ENCODE measurements around the gene KBTBD8.

Gene KBTBD8

GRCh38 chr3:66998113-66998903 is at the start of gene KBTBD8:
Gene KBTBD8 (plus strand): TSS chr3:66998307. CDS start chr3:66998356, 49 bp downstream.
- peak; percentile 95 for DNase-seq (ENCODE audit: low spot score)
- no peak for TF ChIP-seq CTCF (IDR thresholded peaks at IDR 0.05; ENCODE audit: extremely low read depth, missing control alignments)

GRCh38 chr3:66948838-66949237 is 49.3 kb upstream of the KBTBD8 start:
- no peak for DNase-seq (ENCODE audit: low spot score)
- no peak for TF ChIP-seq CTCF (IDR thresholded peaks at IDR 0.05; ENCODE audit: extremely low read depth, missing control alignments)

- no peak for TF ChIP-seq CTCF (IDR thresholded peaks at IDR 0.05; ENCODE audit: extremely low read depth, missing control alignments)
- DNase-seq (ENCODE audit: low spot score) = no peak
These were observed 48.2 kb upstream of the KBTBD8 start for GRCh38 chr3:66949898-66950297.

- no peak for DNase-seq (ENCODE audit: low spot score)
- TF ChIP-seq CTCF (IDR thresholded peaks at IDR 0.05; ENCODE audit: extremely low read depth, missing control alignments) = no peak
These were observed 45.8 kb upstream of the KBTBD8 start for GRCh38 chr3:66952357-66952756.

- DNase-seq (ENCODE audit: low spot score) = no peak
- TF ChIP-seq CTCF (IDR thresholded peaks at IDR 0.05; ENCODE audit: extremely low read depth, missing control alignments) = no peak
These were observed 44.1 kb upstream of the KBTBD8 start for GRCh38 chr3:66953934-66954445.

- no peak for DNase-seq (ENCODE audit: low spot score)
- TF ChIP-seq CTCF (IDR thresholded peaks at IDR 0.05; ENCODE audit: extremely low read depth, missing control alignments) = no peak
These were observed 41.4 kb upstream of the KBTBD8 start for GRCh38 chr3:66956742-66957141.

- no peak for DNase-seq (ENCODE audit: low spot score)
- no peak for TF ChIP-seq CTCF (IDR thresholded peaks at IDR 0.05; ENCODE audit: extremely low read depth, missing control alignments)
These were observed 40.7 kb upstream of the KBTBD8 start for GRCh38 chr3:66957367-66957766.
